GM10266 (cell line): Measurements from ENCODE around the gene TWIST1.

ENCODE experiments used
- DNase-seq: peaks from one replicate; pipeline ENCODE4 v3.0.0; 2012; ENCODE audit errors: extremely low spot score
- TF ChIP-seq, protein P1 (sequence below): IDR thresholded peaks from 2 replicates; pipeline ENCODE4 v1.5.1; 2012; ENCODE audit warnings: mild to moderate bottlenecking, low read depth; ENCODE audit not compliant: control insufficient read depth, insufficient read depth; ENCODE audit errors: missing control alignments

TWIST1 gene

DNA sequence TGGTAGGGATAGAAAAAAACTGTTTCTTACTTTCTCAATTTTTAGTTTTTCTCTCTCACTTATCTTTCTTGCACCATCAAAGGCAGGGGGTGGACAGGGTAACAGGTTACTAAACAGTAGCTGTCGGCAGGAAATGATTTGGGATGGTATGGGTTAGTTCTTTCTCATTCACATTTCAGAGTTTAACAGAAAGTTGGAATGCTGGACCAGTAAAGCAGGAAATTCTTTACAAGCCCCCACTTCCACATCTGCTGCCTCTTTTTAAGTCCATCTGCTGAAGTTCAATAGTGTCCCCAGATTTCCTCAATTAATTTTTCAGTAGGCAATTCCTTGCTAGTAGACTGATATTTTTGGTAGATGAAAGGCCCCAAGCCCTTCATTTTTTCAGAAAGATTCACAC, 23.3 kb downstream of the TWIST1 start:
- TF ChIP-seq, protein P1, sequence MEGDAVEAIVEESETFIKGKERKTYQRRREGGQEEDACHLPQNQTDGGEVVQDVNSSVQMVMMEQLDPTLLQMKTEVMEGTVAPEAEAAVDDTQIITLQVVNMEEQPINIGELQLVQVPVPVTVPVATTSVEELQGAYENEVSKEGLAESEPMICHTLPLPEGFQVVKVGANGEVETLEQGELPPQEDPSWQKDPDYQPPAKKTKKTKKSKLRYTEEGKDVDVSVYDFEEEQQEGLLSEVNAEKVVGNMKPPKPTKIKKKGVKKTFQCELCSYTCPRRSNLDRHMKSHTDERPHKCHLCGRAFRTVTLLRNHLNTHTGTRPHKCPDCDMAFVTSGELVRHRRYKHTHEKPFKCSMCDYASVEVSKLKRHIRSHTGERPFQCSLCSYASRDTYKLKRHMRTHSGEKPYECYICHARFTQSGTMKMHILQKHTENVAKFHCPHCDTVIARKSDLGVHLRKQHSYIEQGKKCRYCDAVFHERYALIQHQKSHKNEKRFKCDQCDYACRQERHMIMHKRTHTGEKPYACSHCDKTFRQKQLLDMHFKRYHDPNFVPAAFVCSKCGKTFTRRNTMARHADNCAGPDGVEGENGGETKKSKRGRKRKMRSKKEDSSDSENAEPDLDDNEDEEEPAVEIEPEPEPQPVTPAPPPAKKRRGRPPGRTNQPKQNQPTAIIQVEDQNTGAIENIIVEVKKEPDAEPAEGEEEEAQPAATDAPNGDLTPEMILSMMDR = no peak
- DNase-seq = no peak

DNA sequence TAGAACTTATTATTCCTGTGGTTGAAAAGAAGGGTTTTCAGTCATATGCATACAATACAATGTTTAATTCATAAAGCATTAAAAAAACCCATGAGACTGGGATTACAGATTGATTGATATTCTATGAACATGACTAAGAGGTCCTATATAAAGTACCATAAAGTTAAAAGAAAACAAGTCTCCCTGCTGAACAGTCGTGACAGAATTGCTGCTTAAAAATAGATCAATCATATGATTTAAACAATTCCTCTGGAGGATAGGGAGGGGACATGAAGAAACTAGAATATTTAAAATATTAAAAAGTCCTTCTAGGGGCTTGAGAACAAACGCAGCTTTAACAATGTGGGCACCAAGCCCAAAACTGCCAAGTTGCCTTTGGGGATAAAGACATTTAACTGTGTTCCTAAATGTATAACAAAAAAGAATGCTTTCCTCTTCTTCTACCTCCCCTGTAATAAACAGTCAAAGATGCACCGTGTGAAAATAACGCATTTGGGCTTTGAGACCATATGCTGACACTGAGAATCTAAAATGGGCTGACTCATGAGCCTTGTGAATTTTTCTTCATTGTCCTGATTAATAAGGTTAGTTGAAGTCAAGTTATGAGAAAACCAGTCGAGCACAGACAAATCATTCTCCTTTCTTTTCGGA, 25.8 kb downstream of the TWIST1 start:
- DNase-seq = no peak
- TF ChIP-seq, protein P1 = no peak

DNA sequence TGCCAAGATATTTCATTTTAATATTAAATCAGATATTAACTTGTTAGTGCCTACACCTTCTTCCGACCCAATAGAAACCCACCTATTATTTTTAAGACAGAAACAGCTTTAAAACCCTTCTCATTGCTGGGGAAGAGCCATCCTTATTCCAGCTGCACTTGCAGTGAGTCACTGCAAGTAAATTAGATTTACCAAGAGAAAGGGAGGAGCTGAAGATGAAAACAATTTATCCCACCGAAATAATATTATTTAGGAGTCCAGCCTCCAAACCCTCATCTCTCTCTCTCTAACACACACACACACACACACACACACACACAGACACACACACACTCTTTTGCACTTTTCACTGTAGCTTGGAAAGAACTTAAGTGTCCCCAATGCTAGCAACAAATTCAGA, 26.9 kb downstream of the TWIST1 start:
- no peak for DNase-seq
- TF ChIP-seq, protein P1 = no peak

DNA sequence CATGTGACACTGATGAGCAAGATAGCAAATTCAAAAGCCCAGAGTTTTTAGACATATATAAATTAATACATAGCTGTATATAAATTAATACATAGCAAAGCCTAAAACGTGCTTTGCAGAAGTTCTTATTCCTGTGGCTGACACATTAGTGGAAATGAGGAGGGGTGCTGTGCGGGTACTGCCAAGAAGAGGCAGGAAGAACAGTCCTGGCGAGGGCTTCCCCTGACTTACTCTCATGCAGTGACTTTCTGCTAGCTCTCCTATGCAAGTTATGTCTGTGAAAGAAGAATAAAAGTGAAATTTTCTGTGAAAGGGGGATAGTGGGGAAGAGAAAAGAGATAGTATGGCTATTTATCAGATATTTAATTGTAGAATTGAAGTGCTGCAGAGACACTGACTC, 27.6 kb downstream of the TWIST1 start:
- no peak for DNase-seq
- TF ChIP-seq, protein P1 = no peak

DNA sequence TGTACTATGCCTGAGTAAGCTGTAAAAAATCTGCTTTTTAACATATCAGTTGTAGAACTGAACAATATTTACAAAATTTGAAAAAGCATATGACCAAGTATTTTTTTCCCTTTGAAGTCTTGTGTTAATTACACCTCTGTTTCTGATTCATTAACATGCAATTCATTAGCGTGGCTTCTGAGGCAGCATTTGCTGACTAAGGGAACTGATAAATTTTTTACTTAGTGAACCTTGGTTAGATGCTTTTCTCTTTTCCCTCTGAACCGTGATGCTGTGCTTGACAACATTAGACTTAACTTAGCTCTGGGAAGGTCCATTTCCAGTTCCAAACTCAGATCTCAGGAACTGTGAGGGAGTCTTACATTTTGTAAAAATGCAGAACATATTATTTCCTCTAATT, 28.1 kb downstream of the TWIST1 start:
- DNase-seq = no peak
- TF ChIP-seq, protein P1 = no peak

DNA sequence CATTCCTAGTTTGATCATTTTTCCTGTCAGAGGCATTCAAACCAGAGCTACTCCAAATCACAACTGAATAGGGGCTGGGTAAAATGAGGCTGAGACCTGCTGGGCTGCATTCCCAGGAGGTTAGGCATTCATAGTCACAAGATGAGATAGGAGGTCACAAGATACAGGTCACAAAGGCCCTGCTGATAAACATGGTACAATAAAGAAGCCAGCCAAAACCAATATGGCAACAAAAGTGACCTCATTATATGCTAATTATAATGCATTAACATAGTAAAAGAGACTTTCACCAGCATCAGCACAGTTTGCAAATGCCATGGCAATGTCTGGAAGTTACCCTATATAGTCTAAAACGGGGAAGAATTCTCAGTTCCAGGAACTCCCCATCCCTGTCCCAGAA, 37.3 kb downstream of the TWIST1 start:
- no peak for DNase-seq
- TF ChIP-seq, protein P1 = no peak

DNA sequence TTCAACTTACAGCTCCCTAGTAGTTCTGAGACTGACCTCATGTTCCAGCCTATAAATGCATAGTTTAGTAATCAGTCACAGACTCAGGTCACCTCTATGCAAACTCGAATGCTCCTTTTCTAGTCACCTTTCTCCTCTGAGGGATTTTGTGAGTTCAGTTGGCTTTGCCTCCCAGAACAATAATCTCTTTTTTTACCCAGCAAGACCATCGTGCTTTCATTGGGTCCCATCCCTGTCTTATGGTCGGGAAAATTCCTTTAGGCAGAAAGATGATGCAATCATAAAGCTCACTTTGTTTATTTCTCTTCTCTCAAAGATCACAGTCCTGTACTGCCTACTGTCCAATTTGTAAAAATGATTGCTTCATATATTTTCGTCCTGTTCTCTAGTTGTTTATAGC, 38.4 kb downstream of the TWIST1 start:
- TF ChIP-seq, protein P1 = no peak
- DNase-seq = no peak
